ENCODE measurements around the gene ZNF462. TPM values are rescaled to one million over a fixed set of nuclear protein-coding genes. Genes with fewer than 3 reads are reported as not detected.

ZNF462 gene
- total RNA-seq, 2 experiments from 2014 or later: 1.1 to 1.3 TPM

- CTCF ChIA-PET: no interaction called here
- Histone ChIP-seq H3K9me3 (ENCODE audit: control insufficient read depth in 1 of 2, insufficient read depth in 1 of 2, low read length in 2 of 2) (no peaks in the 10 kb centered on the region), H3K36me3 (ENCODE audit: insufficient read depth, low read length) (no peaks in the 10 kb centered on the region), H3K27me3 (ENCODE audit: control insufficient read depth in 1 of 2, insufficient read depth in 2 of 2, low read length in 2 of 2) (no peaks in the 10 kb centered on the region), H3K27ac (ENCODE audit: low read depth in 1 of 2, low read length in 2 of 2) (no peak overlapping the region), H3K4me3 (ENCODE audit: low read length) (no peak overlapping the region), H3K4me1 (ENCODE audit: insufficient read depth, low read length) (no peaks in the 10 kb centered on the region)
- Mint-ChIP-seq H3K4me1 (ENCODE audit: low read depth) (peaks cover 12% of the 10 kb centered on the region), H3K36me3 (ENCODE audit: low read depth) (no peaks in the 10 kb centered on the region), H3K27ac (no peak overlapping the region), H3K27me3 (no peaks in the 10 kb centered on the region), H3K9me3 (no peaks in the 10 kb centered on the region), H3K4me3 (no peak overlapping the region)
- DNase-seq (peak in 1 of 14 experiments; percentile 0), ATAC-seq (ENCODE audit: poor library complexity) (no peak)
- TF ChIP-seq CTCF (IDR thresholded peaks at IDR 0.05): no peak
- POLR2A ChIA-PET: no interaction called here
- intact Hi-C loops (cut with DNase I, micrococcal nuclease): no loop called here
Observed at GRCh38 chr9:107024193-107024592, 161.2 kb downstream of the ZNF462 start.

- H3K9me3 ChIP-seq (ENCODE audit: control insufficient read depth in 1 of 2, insufficient read depth in 1 of 2, low read length in 2 of 2): no peaks in the 10 kb centered on the region
Observed at GRCh38 chr9:107025260-107026035, 162.5 kb downstream of the ZNF462 start.

GRCh38 chr9:107029146-107029545, 166.2 kb downstream of the ZNF462 start:
- H3K27ac Mint-ChIP-seq: no peak overlapping the region
- TF ChIP-seq CTCF (IDR thresholded peaks at IDR 0.05): no peak
- ATAC-seq (ENCODE audit: poor library complexity) (no peak), DNase-seq (no peak)
- H3K27me3 Mint-ChIP-seq: no peaks in the 10 kb centered on the region
- Histone ChIP-seq H3K4me3 (ENCODE audit: low read length) (no peak overlapping the region), H3K27me3 (ENCODE audit: control insufficient read depth in 1 of 2, insufficient read depth in 2 of 2, low read length in 2 of 2) (no peaks in the 10 kb centered on the region), H3K4me1 (ENCODE audit: insufficient read depth, low read length) (no peaks in the 10 kb centered on the region), H3K36me3 (ENCODE audit: insufficient read depth, low read length) (no peaks in the 10 kb centered on the region), H3K27ac (ENCODE audit: low read depth in 1 of 2, low read length in 2 of 2) (no peak overlapping the region), H3K9me3 (ENCODE audit: control insufficient read depth in 1 of 2, insufficient read depth in 1 of 2, low read length in 2 of 2) (peaks cover 0 to 3% of the 10 kb centered on the region in 2 experiments)
- intact Hi-C loops (cut with DNase I, micrococcal nuclease): no loop called here
- ChIA-PET CTCF (no interaction called here), POLR2A (no interaction called here)
- peaks cover 3% of the 10 kb centered on the region for H3K4me1 Mint-ChIP-seq (ENCODE audit: low read depth)
- no peaks in the 10 kb centered on the region for H3K36me3 Mint-ChIP-seq (ENCODE audit: low read depth)
- H3K4me3 Mint-ChIP-seq: no peak overlapping the region
- no peaks in the 10 kb centered on the region for H3K9me3 Mint-ChIP-seq

More at GRCh38 chr9:107025260-107026035, 162.5 kb downstream of the ZNF462 start:
- Mint-ChIP-seq H3K4me1 (ENCODE audit: low read depth) (peaks cover 11% of the 10 kb centered on the region), H3K4me3 (no peak overlapping the region), H3K27ac (no peak overlapping the region), H3K9me3 (no peaks in the 10 kb centered on the region), H3K36me3 (ENCODE audit: low read depth) (no peaks in the 10 kb centered on the region), H3K27me3 (no peaks in the 10 kb centered on the region)
- TF ChIP-seq CTCF (IDR thresholded peaks at IDR 0.05): no peak
- ChIA-PET CTCF (no interaction called here), POLR2A (no interaction called here)
- ATAC-seq (ENCODE audit: poor library complexity) (no peak), DNase-seq (no peak)
- no peaks in the 10 kb centered on the region for H3K36me3 ChIP-seq (ENCODE audit: insufficient read depth, low read length)
- H3K4me1 ChIP-seq (ENCODE audit: insufficient read depth, low read length): no peaks in the 10 kb centered on the region
- intact Hi-C loops (cut with DNase I, micrococcal nuclease): no loop called here
- no peak overlapping the region for H3K4me3 ChIP-seq (ENCODE audit: low read length)
- no peaks in the 10 kb centered on the region for H3K27me3 ChIP-seq (ENCODE audit: control insufficient read depth in 1 of 2, insufficient read depth in 2 of 2, low read length in 2 of 2)
- no peak overlapping the region for H3K27ac ChIP-seq (ENCODE audit: low read depth in 1 of 2, low read length in 2 of 2)
